Gastrocnemius medialis (tissue), 4 donors: ENCODE data around the gene RRP8. TPM values are rescaled to one million over a fixed set of nuclear protein-coding genes. Genes with fewer than 3 reads are reported as not detected.

Source experiments
- ATAC-seq, 2 donors: fragments of 150-250 bp; one replicate each; pipeline ENCODE4 v1.9.1; 2016
- DNase-seq, 2 donors: peaks; one replicate each; pipeline ENCODE4 v3.0.0-alpha.2; 2019
- H3K27ac ChIP-seq, 4 donors: fragments of 200-600 bp; sonication (generic); 1 replicate in 1 of 4; 2 replicates in 3 of 4; pipeline ENCODE4 v1.5.1; 2016 to 2018; ENCODE audit warnings: mild to moderate bottlenecking in 2 of 4, moderate library complexity in 1 of 4
- H3K27me3 ChIP-seq, 3 donors: fragments of 200-600 bp; sonication (generic) in 2 of 3; 1 replicate in 1 of 3; 2 replicates in 2 of 3; pipeline versions ENCODE4 v1.5.1 to v1.6.0; 2016 to 2019; ENCODE audit warnings: mild to moderate bottlenecking in 1 of 3, moderate library complexity in 1 of 3
- H3K36me3 ChIP-seq, 2 donors: fragments of 200-600 bp; sonication (generic) in 1 of 2; one replicate each; pipeline ENCODE4 v1.5.1; 2017 to 2018
- H3K4me1 ChIP-seq, 2 donors: fragments of 200-600 bp; sonication (generic) in 1 of 2; one replicate each; pipeline ENCODE4 v1.5.1; 2016 to 2017; ENCODE audit warnings: mild to moderate bottlenecking in 2 of 2
- H3K4me3 ChIP-seq, 4 donors: fragments of 200-600 bp; sonication (generic) in 3 of 4; 1 replicate in 1 of 4; 2 replicates in 3 of 4; pipeline ENCODE4 v1.5.1; 2016 to 2019; ENCODE audit warnings: mild to moderate bottlenecking in 2 of 4
- H3K9me3 ChIP-seq, 3 donors: fragments of 200-600 bp; sonication (generic) in 2 of 3; 1 replicate in 1 of 3; 2 replicates in 2 of 3; pipeline ENCODE4 v1.5.1; 2016 to 2019
- POLR2A ChIP-seq, 2 donors: fragments of 450-650 bp; IDR thresholded peaks; one replicate each; pipeline ENCODE4 v1.6.1; 2017; ENCODE audit warnings: antibody characterized with exemption in 2 of 2, mild to moderate bottlenecking in 2 of 2, moderate library complexity in 2 of 2
- in situ Hi-C, 4 donors: fragments of 200-750 bp; cut with MboI; loops; one replicate each; pipeline versions ENCODE4 v1.15.0 to v1.8.0; 2017; ENCODE audit warnings: low sequenced_read_pairs in 4 of 4
- intact Hi-C: fragments of 100-400 bp; cut with DNase I; formaldehyde crosslinking; loops from one replicate; pipeline ENCODE4 v1.15.1; 2023; ENCODE audit warnings: low total_unique reads
- total RNA-seq, 4 donors: library from RNA; depleted of rRNA; stranded (reverse); fragments of >200 nt; gene quantifications; one replicate each; pipeline versions ENCODE4 v1.1.0 to v1.2.3, GENCODE V29; 2016
- TF ChIP-seq, protein P1 (sequence below), 5 experiments: fragments of 450-650 bp in 3 of 5; fragments of 200-600 bp in 2 of 5; sonication (generic) in 2 of 5; IDR thresholded peaks in 4 of 5; conservative IDR thresholded peaks in 1 of 5; 1 replicate in 4 of 5; 2 replicates in 1 of 5; pipeline ENCODE4 v1.5.1; 2016 to 2019; ENCODE audit warnings: antibody characterized with exemption in 5 of 5, mild to moderate bottlenecking in 3 of 5, moderate library complexity in 3 of 5

The RRP8 gene
- total RNA-seq, 4 donors from 2014 or later = 10.9 to 25.7 (median 14.9) TPM

DNA sequence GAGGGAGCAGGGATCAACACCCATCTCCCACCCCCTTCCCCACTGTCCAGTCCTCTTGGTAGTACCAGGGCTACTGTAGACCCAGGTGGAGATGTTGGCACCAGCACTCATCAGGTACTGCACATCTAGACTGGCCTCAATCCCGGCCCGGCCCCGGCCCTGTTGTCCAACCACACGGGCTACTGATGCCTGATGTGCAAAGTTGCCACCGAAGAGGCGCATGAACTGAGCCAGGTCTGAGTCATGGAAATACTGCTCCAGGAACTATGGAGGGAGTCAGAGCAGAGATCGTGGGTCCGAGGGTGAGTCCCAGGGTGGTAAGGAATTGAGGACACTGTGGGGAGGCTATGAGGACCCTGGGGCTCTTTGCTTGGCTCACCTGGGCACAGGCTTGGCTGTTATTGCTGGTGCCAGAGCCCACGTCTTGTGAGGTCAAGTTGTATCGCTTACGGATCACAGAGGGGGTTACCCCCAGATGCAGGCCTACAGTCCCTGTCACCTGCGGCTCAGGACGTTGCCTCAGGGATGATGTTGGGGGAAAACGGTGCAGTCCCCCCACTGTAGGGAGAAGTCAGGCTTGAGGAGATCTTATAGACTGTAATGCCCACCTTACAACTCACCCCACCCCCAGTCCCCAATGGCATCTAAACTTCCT is 13.3 kb upstream of the RRP8 start:
- DNase-seq (no peak), ATAC-seq (no peak)
- intact Hi-C loops = loop anchor here (5.0 to 10.0 kb wide), 4 partner anchors 134 to 958 kb away; partner anchors contain the start of genes ARFIP2, CAVIN3, SMPD1 and TIMM10B
- Histone ChIP-seq H3K4me1 (peaks cover 15 to 24% of the 10 kb centered on the region in 2 donors), H3K36me3 (peaks cover 0 to 21% of the 10 kb centered on the region in 2 donors), H3K27me3 (no peaks in the 10 kb centered on the region), H3K27ac (no peak overlapping the region), H3K9me3 (no peaks in the 10 kb centered on the region), H3K4me3 (no peak overlapping the region)
- in situ Hi-C loops = loop anchor here in 1 of 4 donors (10.0 kb wide), 1 partner anchor 382 kb away; the partner anchor contains the start of genes CNGA4 and FHIP1B
- TF ChIP-seq POLR2A (IDR thresholded peaks at IDR 0.05) = no peak
- TF ChIP-seq, protein P1, sequence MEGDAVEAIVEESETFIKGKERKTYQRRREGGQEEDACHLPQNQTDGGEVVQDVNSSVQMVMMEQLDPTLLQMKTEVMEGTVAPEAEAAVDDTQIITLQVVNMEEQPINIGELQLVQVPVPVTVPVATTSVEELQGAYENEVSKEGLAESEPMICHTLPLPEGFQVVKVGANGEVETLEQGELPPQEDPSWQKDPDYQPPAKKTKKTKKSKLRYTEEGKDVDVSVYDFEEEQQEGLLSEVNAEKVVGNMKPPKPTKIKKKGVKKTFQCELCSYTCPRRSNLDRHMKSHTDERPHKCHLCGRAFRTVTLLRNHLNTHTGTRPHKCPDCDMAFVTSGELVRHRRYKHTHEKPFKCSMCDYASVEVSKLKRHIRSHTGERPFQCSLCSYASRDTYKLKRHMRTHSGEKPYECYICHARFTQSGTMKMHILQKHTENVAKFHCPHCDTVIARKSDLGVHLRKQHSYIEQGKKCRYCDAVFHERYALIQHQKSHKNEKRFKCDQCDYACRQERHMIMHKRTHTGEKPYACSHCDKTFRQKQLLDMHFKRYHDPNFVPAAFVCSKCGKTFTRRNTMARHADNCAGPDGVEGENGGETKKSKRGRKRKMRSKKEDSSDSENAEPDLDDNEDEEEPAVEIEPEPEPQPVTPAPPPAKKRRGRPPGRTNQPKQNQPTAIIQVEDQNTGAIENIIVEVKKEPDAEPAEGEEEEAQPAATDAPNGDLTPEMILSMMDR (IDR thresholded peaks at IDR 0.05 in 4 of 5, conservative IDR thresholded peaks at IDR 0.05 in 1 of 5) = no peak

DNA sequence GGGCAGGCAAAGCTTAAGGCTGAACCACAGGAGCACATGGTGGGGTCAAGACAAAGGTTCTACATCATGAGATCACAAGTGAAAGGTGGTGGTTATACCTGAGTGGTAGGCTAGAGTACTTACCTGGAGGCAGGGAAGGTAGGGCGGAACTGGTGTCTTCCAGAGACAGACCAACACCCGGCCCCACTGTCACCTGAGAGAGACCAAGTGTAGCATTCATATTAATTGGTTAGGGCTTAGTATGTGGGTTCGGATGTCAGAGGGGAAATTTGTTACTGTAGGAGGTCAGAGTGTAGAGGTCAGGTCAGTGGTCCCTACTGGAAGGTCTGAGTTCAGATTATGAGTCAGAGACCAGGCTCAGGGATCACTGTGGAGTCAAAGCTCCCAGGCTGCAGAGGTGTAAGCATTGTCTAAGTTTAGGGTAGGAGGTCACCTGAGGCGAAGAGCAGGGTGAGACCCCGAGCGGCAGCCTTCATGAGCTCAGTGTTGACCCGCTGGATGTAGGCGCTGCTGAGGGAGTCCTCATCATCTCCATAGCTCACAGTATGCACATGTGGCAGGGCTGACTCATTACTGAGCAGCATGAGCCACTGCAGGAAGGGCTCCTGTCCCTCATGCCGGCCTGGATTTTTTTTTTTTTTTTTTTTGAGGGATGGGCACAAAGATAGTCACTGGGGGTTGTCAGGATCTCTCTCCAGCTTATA is 12.6 kb upstream of the RRP8 start:
- TF ChIP-seq, protein P1 (IDR thresholded peaks at IDR 0.05 in 4 of 5, conservative IDR thresholded peaks at IDR 0.05 in 1 of 5) = no peak
- no peak for TF ChIP-seq POLR2A (IDR thresholded peaks at IDR 0.05)
- Histone ChIP-seq H3K27ac (no peak overlapping the region), H3K4me3 (no peak overlapping the region), H3K27me3 (no peaks in the 10 kb centered on the region), H3K36me3 (peaks cover 0 to 22% of the 10 kb centered on the region in 2 donors), H3K4me1 (peaks cover 22 to 29% of the 10 kb centered on the region in 2 donors), H3K9me3 (no peaks in the 10 kb centered on the region)
- in situ Hi-C loops = loop anchor here in 1 of 4 donors (10.0 kb wide), 1 partner anchor 381 kb away; the partner anchor contains the start of genes CNGA4 and FHIP1B
- no peak for ATAC-seq
- intact Hi-C loops = loop anchor here (5.0 to 10.0 kb wide), 4 partner anchors 134 to 959 kb away; partner anchors contain the start of genes ARFIP2, CAVIN3, SMPD1 and TIMM10B
- DNase-seq = no peak

DNA sequence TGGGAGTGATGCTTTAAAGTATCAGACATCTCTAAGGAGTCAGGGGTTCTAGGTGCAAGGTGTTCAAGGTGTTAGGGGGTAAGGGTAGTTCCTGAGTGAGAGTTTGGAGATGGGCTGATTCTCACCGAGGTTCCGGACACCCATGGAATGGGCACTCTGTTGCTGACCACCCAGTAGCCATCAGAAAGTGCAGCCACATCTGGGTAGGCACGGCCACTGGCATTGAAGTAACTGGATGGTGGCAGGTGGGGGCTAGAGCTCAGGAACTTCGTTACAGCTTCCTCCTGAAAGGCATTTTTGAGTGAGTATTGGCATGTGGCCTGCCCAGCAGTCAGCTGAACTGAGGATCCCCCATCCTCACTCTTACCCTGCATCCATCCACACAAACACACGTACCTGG is 11.6 kb upstream of the RRP8 start:
- Histone ChIP-seq H3K27me3 (no peaks in the 10 kb centered on the region), H3K36me3 (peaks cover 0 to 32% of the 10 kb centered on the region in 2 donors), H3K4me1 (peaks cover 24 to 30% of the 10 kb centered on the region in 2 donors), H3K9me3 (no peaks in the 10 kb centered on the region), H3K27ac (no peak overlapping the region), H3K4me3 (no peak overlapping the region)
- intact Hi-C loops (loop anchor here (5.0 to 10.0 kb wide), 4 partner anchors 133 to 960 kb away; partner anchors contain the start of genes ARFIP2, CAVIN3, SMPD1 and TIMM10B), in situ Hi-C loops (loop anchor here in 1 of 4 donors (10.0 kb wide), 1 partner anchor 380 kb away; the partner anchor contains the start of genes CNGA4 and FHIP1B)
- no peak for ATAC-seq
- DNase-seq = no peak
- TF ChIP-seq POLR2A (IDR thresholded peaks at IDR 0.05) = no peak
- TF ChIP-seq, protein P1 (IDR thresholded peaks at IDR 0.05 in 4 of 5, conservative IDR thresholded peaks at IDR 0.05 in 1 of 5) = no peak

DNA sequence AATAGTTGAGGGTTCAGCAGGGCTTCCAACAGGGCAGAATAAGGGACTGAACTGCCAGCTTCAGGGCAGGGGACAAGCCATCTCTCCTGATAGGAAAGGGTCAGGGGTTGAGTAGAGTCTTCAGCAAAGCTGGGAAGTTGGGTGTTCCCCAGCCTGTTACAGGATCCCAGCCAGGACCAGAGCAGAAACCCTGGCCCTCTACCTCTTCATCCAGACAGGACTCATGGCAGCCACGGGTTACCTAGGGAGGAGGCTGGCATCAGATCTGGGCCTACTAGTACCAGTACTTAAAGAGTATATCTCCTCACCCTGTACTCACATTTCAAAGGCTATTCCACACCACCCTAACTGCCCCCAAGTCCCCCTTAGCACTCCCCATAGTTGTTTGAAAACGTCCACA is 11.0 kb upstream of the RRP8 start:
- intact Hi-C loops (loop anchor here (5.0 to 10.0 kb wide), 2 partner anchors 82 to 960 kb away; no protein-coding TSS in a partner anchor), in situ Hi-C loops (loop anchor here in 1 of 4 donors (10.0 kb wide), 1 partner anchor 380 kb away; the partner anchor contains the start of genes CNGA4 and FHIP1B)
- no peak for DNase-seq
- TF ChIP-seq, protein P1 (IDR thresholded peaks at IDR 0.05 in 4 of 5, conservative IDR thresholded peaks at IDR 0.05 in 1 of 5) = no peak
- TF ChIP-seq POLR2A (IDR thresholded peaks at IDR 0.05) = no peak
- H3K9me3 ChIP-seq = no peaks in the 10 kb centered on the region
- H3K4me3 ChIP-seq = no peak overlapping the region
- H3K27ac ChIP-seq = no peak overlapping the region
- H3K36me3 ChIP-seq = peaks cover 0 to 38% of the 10 kb centered on the region in 2 donors
- no peak for ATAC-seq
- H3K27me3 ChIP-seq = no peaks in the 10 kb centered on the region
- peaks cover 18 to 25% of the 10 kb centered on the region in 2 donors for H3K4me1 ChIP-seq
